ENCODE results near the gene AMZ1.

Gene AMZ1

DNA sequence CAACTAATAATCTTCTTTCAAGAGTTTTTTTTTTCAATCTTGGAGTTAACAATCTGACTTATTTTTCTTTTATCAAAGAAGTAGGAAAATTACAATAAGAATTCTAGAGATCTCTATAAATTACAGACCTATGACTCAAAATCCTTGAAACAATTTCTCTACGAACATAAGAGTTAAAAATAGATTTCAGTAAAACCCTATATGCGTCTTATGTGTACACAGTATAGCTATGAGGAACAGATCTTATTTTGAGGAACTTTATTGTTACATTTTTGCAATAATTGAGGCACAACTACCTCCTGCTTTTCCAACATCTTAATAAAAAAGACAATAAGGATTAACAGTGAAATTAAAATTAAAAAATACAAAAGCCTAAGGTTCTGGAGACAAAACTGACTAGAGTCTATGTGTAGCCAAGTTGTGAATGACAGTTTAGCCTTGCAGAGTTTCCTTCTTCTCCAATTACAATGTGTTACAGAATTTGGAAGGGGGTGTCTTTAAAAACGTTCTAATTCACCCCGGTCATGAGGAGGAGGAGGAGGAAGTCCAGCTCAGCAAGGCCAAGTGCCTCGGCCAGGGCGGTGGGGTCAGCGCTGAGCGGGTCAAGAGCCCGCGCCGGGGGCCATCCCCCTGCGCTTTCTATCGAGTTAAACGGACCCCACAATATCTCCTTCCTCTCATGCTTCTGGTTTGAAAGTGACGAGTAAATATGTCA is 40.5 kb downstream of the AMZ1 start:
- no peak overlapping the region for H3K4me3 ChIP-seq (ENCODE audit: low read depth, low read length)
- ChIA-PET CTCF (interaction anchor here (1.0 to 2.8 kb wide), 5 partner anchors 9 to 161 kb away, joined by 3 to 18 read pairs (median 5); no protein-coding TSS in a partner anchor), POLR2A (no interaction called here)
- no peak for DNase-seq (ENCODE audit: low read depth, low spot score)
- TF ChIP-seq, protein P1, sequence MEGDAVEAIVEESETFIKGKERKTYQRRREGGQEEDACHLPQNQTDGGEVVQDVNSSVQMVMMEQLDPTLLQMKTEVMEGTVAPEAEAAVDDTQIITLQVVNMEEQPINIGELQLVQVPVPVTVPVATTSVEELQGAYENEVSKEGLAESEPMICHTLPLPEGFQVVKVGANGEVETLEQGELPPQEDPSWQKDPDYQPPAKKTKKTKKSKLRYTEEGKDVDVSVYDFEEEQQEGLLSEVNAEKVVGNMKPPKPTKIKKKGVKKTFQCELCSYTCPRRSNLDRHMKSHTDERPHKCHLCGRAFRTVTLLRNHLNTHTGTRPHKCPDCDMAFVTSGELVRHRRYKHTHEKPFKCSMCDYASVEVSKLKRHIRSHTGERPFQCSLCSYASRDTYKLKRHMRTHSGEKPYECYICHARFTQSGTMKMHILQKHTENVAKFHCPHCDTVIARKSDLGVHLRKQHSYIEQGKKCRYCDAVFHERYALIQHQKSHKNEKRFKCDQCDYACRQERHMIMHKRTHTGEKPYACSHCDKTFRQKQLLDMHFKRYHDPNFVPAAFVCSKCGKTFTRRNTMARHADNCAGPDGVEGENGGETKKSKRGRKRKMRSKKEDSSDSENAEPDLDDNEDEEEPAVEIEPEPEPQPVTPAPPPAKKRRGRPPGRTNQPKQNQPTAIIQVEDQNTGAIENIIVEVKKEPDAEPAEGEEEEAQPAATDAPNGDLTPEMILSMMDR (IDR thresholded peaks at IDR 0.05; ENCODE audit: insufficient read depth, low read length, missing control alignments): no peak

GRCh38 chr7:2729031-2729892 is 41.3 kb downstream of the AMZ1 start:
- TF ChIP-seq, protein P1 (IDR thresholded peaks at IDR 0.05; ENCODE audit: insufficient read depth, low read length, missing control alignments): no peak
- ChIA-PET POLR2A (no interaction called here), CTCF (interaction anchor here (1.0 to 1.6 kb wide), 2 partner anchors 9 to 19 kb away, joined by 4 to 5 read pairs; no protein-coding TSS in a partner anchor)
- H3K4me3 ChIP-seq (ENCODE audit: low read depth, low read length): no peak overlapping the region
- no peak for DNase-seq (ENCODE audit: low read depth, low spot score)

- POLR2A ChIA-PET: no interaction called here
- no peak for DNase-seq (ENCODE audit: low read depth, low spot score)
- no peak overlapping the region for H3K4me3 ChIP-seq (ENCODE audit: low read depth, low read length)
- CTCF ChIA-PET: interaction anchor here (0.7 to 1.6 kb wide), 3 partner anchors 8 to 21 kb away, joined by 3 to 5 read pairs (median 3); no protein-coding TSS in a partner anchor
- TF ChIP-seq, protein P1 (IDR thresholded peaks at IDR 0.05; ENCODE audit: insufficient read depth, low read length, missing control alignments): no peak
Observed at GRCh38 chr7:2729893-2730716, 42.1 kb downstream of the AMZ1 start.

GRCh38 chr7:2730846-2731770 is 43.1 kb downstream of the AMZ1 start:
- ChIA-PET POLR2A (no interaction called here), CTCF (interaction anchor here (0.7 to 0.9 kb wide), 2 partner anchors 11 to 22 kb away, joined by 3 read pairs; no protein-coding TSS in a partner anchor)
- no peak overlapping the region for H3K4me3 ChIP-seq (ENCODE audit: low read depth, low read length)
- TF ChIP-seq, protein P1 (IDR thresholded peaks at IDR 0.05; ENCODE audit: insufficient read depth, low read length, missing control alignments): no peak
- DNase-seq (ENCODE audit: low read depth, low spot score): no peak

GRCh38 chr7:2732388-2732787 is 44.4 kb downstream of the AMZ1 start:
- CTCF ChIA-PET: interaction anchor here (2.1 kb wide), 1 partner anchor 23 kb away, joined by 9 read pairs; no protein-coding TSS in a partner anchor
- TF ChIP-seq, protein P1 (IDR thresholded peaks at IDR 0.05; ENCODE audit: insufficient read depth, low read length, missing control alignments): no peak

More at GRCh38 chr7:2732388-2732787, 44.4 kb downstream of the AMZ1 start:
- H3K4me3 ChIP-seq (ENCODE audit: low read depth, low read length): no peak overlapping the region
- no peak for DNase-seq (ENCODE audit: low read depth, low spot score)
- POLR2A ChIA-PET: no interaction called here
